Activated B cell treated with CpG ODN at 0.5 μM for 24 hours (primary cell): ENCODE data around the gene KIF13A. TPM values are rescaled to one million over a fixed set of nuclear protein-coding genes. Genes with fewer than 3 reads are reported as not detected.
"Not testable (repeated sequence)": the region's sequence is repeated elsewhere in the genome, so short reads cannot be mapped to it uniquely, and the experiment has no call there.

Experiments
- ATAC-seq: fragments of 200-7000 bp; cut with Tn5 transposase; one replicate; pipeline ENCODE4 v1.10.0; 2021; ENCODE audit warnings: low read depth, mild to moderate bottlenecking, moderate library complexity
- CTCF ChIA-PET: fragments of 350-600 bp; sonication (Branson Sonifier 250); formaldehyde crosslinking; loops from one replicate; lab custom pipeline; 2021; ENCODE audit warnings: antibody characterized with exemption; lab: Charles Lee
- POLR2A ChIA-PET: fragments of 350-600 bp; sonication (Branson Sonifier 250); formaldehyde crosslinking; loops from one replicate; lab custom pipeline; 2021; ENCODE audit warnings: antibody characterized with exemption; lab: Charles Lee
- DNase-seq: peaks from one replicate; pipeline ENCODE4 v3.0.0; 2022
- H3K27ac Mint-ChIP-seq: one replicate; pipeline ENCODE4 v1.8.0; 2020; ENCODE audit warnings: mixed read lengths
- H3K27me3 Mint-ChIP-seq: one replicate; pipeline ENCODE4 v1.8.0; 2021; ENCODE audit warnings: mixed read lengths
- H3K36me3 Mint-ChIP-seq: one replicate; pipeline ENCODE4 v1.8.0; 2021; ENCODE audit warnings: low read depth, mixed read lengths
- H3K4me1 Mint-ChIP-seq: one replicate; pipeline ENCODE4 v1.8.0; 2021; ENCODE audit warnings: mixed read lengths
- H3K4me3 Mint-ChIP-seq: one replicate; pipeline ENCODE4 v1.8.0; 2020; ENCODE audit warnings: mild to moderate bottlenecking, mixed read lengths
- H3K9me3 Mint-ChIP-seq: one replicate; pipeline ENCODE4 v1.8.0; 2020; ENCODE audit warnings: mixed read lengths
- intact Hi-C: fragments of 100-400 bp; cut with micrococcal nuclease; formaldehyde crosslinking; loops from one replicate; pipeline ENCODE4 v1.15.1; 2024
- total RNA-seq: library from RNA; stranded (reverse); gene quantifications from 2 replicates; pipeline ENCODE4 v1.2.3, GENCODE V29; 2022
- TF ChIP-seq, protein P1 (sequence below): fragments of 200-600 bp; IDR thresholded peaks from one replicate; pipeline ENCODE4 v1.8.0; 2022; ENCODE audit warnings: antibody characterized with exemption, mild to moderate bottlenecking

The KIF13A gene
- total RNA-seq, 1 donor from 2014 or later, result 14.1 TPM

DNA sequence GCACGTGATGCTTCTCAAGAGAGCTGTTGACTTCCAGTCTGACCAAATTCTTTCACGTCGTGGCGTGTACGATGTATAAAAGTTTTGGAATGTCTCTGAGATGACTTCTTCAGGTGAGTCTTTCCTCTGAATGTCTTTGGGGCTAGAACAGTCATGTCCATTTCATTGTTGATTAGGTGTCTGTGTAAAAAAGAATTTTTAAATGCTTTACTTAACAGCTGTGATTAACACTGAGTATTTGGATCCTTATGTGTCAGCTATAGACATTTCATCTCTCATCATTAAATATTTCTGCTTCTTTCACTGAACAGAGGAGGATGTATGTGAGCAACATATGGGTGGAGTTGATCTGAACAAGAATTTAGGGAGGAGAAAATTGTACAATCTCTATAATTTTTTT, 29.3 kb upstream of the KIF13A start:
- Mint-ChIP-seq H3K4me3 (no peak overlapping the region), H3K9me3 (no peaks in the 10 kb centered on the region), H3K27me3 (no peaks in the 10 kb centered on the region), H3K4me1 (no peaks in the 10 kb centered on the region), H3K36me3 (no peaks in the 10 kb centered on the region), H3K27ac (no peak overlapping the region)
- ChIA-PET CTCF (no interaction called here), POLR2A (no interaction called here)
- ATAC-seq (no peak), DNase-seq (no peak)
- intact Hi-C loops, result no loop called here
- TF ChIP-seq, protein P1, sequence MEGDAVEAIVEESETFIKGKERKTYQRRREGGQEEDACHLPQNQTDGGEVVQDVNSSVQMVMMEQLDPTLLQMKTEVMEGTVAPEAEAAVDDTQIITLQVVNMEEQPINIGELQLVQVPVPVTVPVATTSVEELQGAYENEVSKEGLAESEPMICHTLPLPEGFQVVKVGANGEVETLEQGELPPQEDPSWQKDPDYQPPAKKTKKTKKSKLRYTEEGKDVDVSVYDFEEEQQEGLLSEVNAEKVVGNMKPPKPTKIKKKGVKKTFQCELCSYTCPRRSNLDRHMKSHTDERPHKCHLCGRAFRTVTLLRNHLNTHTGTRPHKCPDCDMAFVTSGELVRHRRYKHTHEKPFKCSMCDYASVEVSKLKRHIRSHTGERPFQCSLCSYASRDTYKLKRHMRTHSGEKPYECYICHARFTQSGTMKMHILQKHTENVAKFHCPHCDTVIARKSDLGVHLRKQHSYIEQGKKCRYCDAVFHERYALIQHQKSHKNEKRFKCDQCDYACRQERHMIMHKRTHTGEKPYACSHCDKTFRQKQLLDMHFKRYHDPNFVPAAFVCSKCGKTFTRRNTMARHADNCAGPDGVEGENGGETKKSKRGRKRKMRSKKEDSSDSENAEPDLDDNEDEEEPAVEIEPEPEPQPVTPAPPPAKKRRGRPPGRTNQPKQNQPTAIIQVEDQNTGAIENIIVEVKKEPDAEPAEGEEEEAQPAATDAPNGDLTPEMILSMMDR, result no peak

- intact Hi-C loops, result no loop called here
- ATAC-seq (no peak), DNase-seq (no peak)
- no peak overlapping the region for H3K27ac Mint-ChIP-seq
- H3K4me1 Mint-ChIP-seq, result no peaks in the 10 kb centered on the region
- H3K36me3 Mint-ChIP-seq, result no peaks in the 10 kb centered on the region
- H3K4me3 Mint-ChIP-seq, result no peak overlapping the region
- TF ChIP-seq, protein P1, result no peak
- ChIA-PET POLR2A (no interaction called here), CTCF (no interaction called here)
- no peaks in the 10 kb centered on the region for H3K27me3 Mint-ChIP-seq
- no peaks in the 10 kb centered on the region for H3K9me3 Mint-ChIP-seq
Measured at GRCh38 chr6:18016133-18016532, 28.7 kb upstream of the KIF13A start.

DNA sequence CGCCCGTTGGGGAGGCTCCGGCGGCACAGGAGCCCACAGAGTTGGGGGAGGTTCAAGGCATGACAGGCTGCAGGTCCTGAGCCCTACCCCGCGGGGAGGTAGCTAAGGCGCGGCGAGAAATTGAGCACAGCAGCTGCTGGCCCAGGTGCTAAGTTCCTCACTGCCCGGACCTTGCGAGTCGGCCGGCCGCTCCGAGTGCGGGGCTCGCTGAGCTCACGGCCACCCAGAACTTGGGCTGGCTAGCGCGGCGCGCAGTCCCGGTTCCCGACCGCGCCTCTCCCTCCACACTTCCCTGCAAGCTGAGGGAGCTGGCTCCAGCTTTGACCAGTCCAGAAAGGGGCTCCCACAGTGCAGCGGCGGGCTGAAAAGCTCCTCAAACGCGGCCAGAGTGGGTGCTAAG, 23.9 kb upstream of the KIF13A start:
- Mint-ChIP-seq H3K27ac (no peak overlapping the region), H3K27me3 (no peaks in the 10 kb centered on the region), H3K36me3 (no peaks in the 10 kb centered on the region), H3K4me1 (no peaks in the 10 kb centered on the region), H3K4me3 (no peak overlapping the region), H3K9me3 (no peaks in the 10 kb centered on the region)
- intact Hi-C loops, result no loop called here
- TF ChIP-seq, protein P1, result no peak
- ATAC-seq, result no peak
- ChIA-PET CTCF (no interaction called here), POLR2A (no interaction called here)
- DNase-seq, result no peak

GRCh38 chr6:18010540-18010939, 23.1 kb upstream of the KIF13A start:
- H3K4me3 Mint-ChIP-seq, CTCF ChIA-PET, H3K27ac Mint-ChIP-seq, intact Hi-C loops, H3K9me3 Mint-ChIP-seq, ATAC-seq, POLR2A ChIA-PET, H3K4me1 Mint-ChIP-seq, DNase-seq, H3K27me3 Mint-ChIP-seq, H3K36me3 Mint-ChIP-seq: not testable (repeated sequence)

GRCh38 chr6:18004256-18004985, 17.0 kb upstream of the KIF13A start:
- peaks cover 3% of the 10 kb centered on the region for H3K27me3 Mint-ChIP-seq
- H3K4me1 Mint-ChIP-seq, result no peaks in the 10 kb centered on the region
- no peak overlapping the region for H3K4me3 Mint-ChIP-seq
- ATAC-seq, result no peak
- H3K9me3 Mint-ChIP-seq, result no peaks in the 10 kb centered on the region
- H3K27ac Mint-ChIP-seq, result no peak overlapping the region
- no peak for DNase-seq
- CTCF ChIA-PET, result no interaction called here
- no peaks in the 10 kb centered on the region for H3K36me3 Mint-ChIP-seq
- intact Hi-C loops, result no loop called here
- POLR2A ChIA-PET, result no interaction called here
- TF ChIP-seq, protein P1, result no peak

DNA sequence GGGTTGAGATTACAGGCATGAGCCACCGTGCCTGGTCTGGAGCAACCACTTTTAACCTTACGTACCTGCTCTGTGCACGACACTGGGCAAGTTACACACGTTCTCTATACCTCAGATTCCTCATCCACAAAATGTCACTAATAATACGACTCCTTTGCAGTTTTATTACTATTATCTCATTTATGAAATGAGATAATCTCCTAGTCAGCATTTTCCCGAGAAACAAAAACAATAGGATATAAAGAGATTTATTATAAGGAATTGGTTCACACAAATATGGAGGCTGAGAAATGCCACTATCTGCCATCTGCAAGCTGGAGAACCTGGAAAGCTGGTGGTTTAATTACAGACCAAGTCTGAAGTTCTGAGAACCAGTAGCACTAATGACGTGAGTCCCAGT, 12.0 kb upstream of the KIF13A start:
- CTCF ChIA-PET, result no interaction called here
- Mint-ChIP-seq H3K4me3 (no peak overlapping the region), H3K27ac (no peak overlapping the region), H3K9me3 (no peaks in the 10 kb centered on the region), H3K27me3 (peaks cover 21% of the 10 kb centered on the region), H3K36me3 (no peaks in the 10 kb centered on the region), H3K4me1 (no peaks in the 10 kb centered on the region)
- intact Hi-C loops, result no loop called here
- no peak for ATAC-seq
- POLR2A ChIA-PET, result no interaction called here
- DNase-seq, result no peak
- TF ChIP-seq, protein P1, result no peak
